Bronchial epithelial cell (primary cell): ENCODE measurements around the gene IRF4. TPM values are rescaled to one million over a fixed set of nuclear protein-coding genes. Genes with fewer than 3 reads are reported as not detected.

Experiments
- DNase-seq: peaks from one replicate; pipeline ENCODE4 v3.0.0-alpha.2; 2010; ENCODE audit warnings: low read depth
- FAIRE-seq: peaks from 2 replicates; lab custom pipeline; 2011; peaks lifted over from hg19 to GRCh38; lab: Jason Lieb, UNC
- H3K27me3 ChIP-seq: 2 replicates; pipeline ENCODE4 v1.5.1; 2011; ENCODE audit warnings: low read length; ENCODE audit not compliant: control insufficient read depth, insufficient read depth
- H3K36me3 ChIP-seq: 2 replicates; pipeline ENCODE4 v1.5.1; 2011; ENCODE audit warnings: low read length; ENCODE audit not compliant: control insufficient read depth, insufficient read depth
- H3K4me3 ChIP-seq: 2 replicates; pipeline ENCODE4 v1.5.1; 2011; ENCODE audit warnings: mild to moderate bottlenecking, low read depth, low read length, control low read depth
- total RNA-seq: library from RNA; depleted of rRNA; stranded (reverse); fragments of >200 nt; gene quantifications from 2 replicates; pipeline ENCODE4 v1.2.1, GENCODE V29; 2014
- TF ChIP-seq, protein P1 (sequence below): IDR thresholded peaks from 2 replicates; pipeline ENCODE4 v1.5.1; 2011; ENCODE audit warnings: mild to moderate bottlenecking, moderate library complexity, low read length, control low read depth, inconsistent platforms; ENCODE audit not compliant: insufficient read depth, severe bottlenecking

IRF4 gene
- total RNA-seq, 1 donor from 2014 or later = not detected

DNA sequence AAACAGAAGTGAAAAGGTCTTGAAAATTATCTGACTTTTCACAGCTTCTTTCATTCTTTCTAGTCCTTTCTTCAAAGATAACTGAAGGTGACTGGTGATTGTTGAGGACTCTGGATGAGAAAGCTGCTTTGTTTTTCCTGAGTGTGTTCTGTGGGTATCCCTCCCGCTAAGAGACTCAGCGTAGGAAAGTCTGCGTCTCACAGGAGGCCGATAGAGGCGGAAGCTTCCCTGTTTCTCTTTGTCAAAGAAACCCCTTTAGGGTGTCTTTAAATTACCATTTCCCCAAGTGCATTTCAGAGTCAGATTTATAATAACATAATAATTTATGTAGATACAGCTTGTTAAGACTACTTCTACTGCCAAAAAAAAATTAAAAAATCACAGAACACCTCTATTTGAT lies 31.2 kb upstream of the IRF4 start:
- Histone ChIP-seq H3K36me3 (no peaks in the 10 kb centered on the region), H3K4me3 (no peak overlapping the region), H3K27me3 (no peaks in the 10 kb centered on the region)
- TF ChIP-seq, protein P1, sequence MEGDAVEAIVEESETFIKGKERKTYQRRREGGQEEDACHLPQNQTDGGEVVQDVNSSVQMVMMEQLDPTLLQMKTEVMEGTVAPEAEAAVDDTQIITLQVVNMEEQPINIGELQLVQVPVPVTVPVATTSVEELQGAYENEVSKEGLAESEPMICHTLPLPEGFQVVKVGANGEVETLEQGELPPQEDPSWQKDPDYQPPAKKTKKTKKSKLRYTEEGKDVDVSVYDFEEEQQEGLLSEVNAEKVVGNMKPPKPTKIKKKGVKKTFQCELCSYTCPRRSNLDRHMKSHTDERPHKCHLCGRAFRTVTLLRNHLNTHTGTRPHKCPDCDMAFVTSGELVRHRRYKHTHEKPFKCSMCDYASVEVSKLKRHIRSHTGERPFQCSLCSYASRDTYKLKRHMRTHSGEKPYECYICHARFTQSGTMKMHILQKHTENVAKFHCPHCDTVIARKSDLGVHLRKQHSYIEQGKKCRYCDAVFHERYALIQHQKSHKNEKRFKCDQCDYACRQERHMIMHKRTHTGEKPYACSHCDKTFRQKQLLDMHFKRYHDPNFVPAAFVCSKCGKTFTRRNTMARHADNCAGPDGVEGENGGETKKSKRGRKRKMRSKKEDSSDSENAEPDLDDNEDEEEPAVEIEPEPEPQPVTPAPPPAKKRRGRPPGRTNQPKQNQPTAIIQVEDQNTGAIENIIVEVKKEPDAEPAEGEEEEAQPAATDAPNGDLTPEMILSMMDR = no peak
- no peak for FAIRE-seq
- DNase-seq = no peak

DNA sequence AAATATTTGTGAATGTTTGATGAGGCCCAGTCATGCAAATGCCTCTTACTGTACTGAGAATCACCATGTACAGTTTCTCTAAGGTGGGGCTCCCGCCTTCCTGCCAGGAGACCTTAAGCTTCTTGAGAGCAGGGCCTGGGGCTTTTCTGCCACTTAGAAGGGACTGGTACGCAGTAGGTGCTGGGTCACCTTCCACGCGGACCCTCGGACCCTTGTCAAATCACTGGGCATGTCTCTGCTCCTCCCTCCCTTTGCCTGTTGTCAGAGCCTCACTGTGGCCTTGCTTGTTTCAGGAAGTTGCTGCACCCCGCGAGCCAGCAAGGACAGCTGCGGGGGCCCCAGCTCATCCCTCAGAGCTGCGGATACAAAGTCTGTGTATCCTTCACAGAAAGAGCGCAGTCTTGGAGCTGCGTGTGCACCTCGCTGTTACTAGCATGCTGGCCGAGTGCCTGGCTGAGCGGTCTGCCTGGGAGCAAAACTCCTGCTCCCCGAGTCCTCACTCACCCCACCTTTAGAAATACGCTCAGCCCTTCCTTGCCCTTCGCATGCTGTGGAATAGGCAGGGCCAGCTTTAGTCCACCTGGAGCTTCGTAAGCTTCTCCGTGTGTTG lies 30.7 kb upstream of the IRF4 start:
- Histone ChIP-seq H3K27me3 (no peaks in the 10 kb centered on the region), H3K36me3 (no peaks in the 10 kb centered on the region), H3K4me3 (no peak overlapping the region)
- FAIRE-seq (no peak), DNase-seq (no peak)
- TF ChIP-seq, protein P1 = no peak

DNA sequence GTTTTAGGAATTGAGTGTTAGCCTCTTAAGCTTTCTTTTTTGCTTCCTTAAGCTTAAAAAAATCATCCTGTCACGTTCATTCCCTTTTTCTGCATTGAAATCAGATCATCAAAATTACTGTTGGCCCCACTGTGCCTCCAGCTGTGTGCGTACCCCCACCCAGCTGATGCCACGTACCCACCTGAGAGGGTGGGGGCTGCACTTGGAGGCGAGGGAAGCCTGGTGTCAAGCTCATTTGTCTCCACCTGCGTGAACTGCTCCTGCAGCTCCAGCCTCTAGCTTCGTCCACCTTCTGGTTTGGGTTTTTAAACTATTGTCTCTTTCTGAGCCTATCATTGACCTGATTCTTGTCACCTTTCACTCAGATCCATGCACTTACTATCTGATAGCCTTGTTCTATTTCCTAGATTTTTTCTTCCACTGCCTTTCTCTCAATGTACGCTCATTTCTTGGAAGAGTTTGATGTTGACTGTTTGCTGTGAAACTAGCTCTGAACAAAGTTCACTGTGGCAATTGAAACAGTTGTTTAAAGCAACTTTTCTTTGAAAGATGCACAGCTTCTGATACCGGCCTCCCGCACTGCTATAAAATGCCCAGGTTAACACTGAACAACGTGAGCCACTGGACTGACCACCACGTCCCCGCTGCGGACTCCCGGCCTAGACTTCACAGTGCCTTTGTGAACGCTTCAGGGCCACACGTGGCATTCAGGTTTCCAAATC lies 30.0 kb upstream of the IRF4 start:
- no peak for FAIRE-seq
- DNase-seq = no peak

DNA sequence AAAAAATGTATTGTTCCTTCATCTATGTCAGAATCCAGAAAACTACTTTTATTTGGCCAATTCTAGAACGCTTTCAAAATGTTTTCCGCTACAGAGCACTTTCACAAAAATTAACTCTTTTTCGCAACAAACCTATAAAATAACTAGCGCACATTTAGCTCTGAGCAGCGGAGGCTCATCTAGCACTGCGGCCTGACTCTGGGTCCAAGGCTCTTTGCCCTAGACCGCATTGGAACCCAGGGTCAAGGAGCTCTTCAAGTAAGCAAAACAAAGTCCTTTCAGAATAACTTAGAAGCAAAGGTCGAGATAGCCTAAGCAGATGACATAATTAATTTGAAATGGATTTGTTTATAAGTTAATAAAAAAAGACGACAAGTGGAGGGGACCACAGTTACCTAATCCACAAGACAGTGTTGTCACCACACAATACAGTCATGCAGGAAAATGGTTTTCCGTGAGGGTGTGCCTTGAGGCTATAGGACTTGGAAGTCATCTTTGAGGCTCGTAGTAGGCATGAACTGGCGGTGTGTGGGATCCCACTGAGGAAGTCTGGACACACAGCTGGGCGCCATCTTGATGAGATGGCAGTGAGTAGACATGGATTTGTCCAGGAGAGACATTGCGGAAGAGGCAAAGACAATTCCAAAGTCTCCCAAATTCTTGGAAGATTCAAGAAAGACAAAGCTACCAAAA lies 29.2 kb upstream of the IRF4 start:
- TF ChIP-seq, protein P1 = no peak
- Histone ChIP-seq H3K27me3 (no peaks in the 10 kb centered on the region), H3K4me3 (no peak overlapping the region), H3K36me3 (no peaks in the 10 kb centered on the region)
- no peak for DNase-seq
- FAIRE-seq = no peak

More for the DNA sequence above, 30.0 kb upstream of the IRF4 start:
- no peak overlapping the region for H3K4me3 ChIP-seq
- H3K36me3 ChIP-seq = no peaks in the 10 kb centered on the region
- H3K27me3 ChIP-seq = no peaks in the 10 kb centered on the region
- TF ChIP-seq, protein P1 = no peak

DNA sequence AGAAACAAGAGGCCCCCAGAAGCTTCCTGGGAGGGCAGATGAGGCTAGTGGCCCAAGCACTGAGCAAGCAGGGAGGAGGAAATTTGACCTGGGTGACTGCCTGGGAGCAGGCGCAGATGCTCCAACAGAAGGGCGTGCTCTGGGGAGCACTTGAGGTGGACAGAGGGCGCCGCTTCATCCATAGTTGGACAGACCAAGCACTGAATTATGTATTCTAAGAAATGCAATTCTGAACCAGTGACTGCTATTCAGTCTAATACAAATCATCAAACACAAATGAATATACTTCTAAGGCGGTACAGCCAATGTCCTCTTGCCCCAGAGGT lies 28.7 kb upstream of the IRF4 start:
- FAIRE-seq (no peak), DNase-seq (no peak)
- TF ChIP-seq, protein P1 = no peak
- H3K4me3 ChIP-seq = no peak overlapping the region
- no peaks in the 10 kb centered on the region for H3K36me3 ChIP-seq
- no peaks in the 10 kb centered on the region for H3K27me3 ChIP-seq
